Endodermal cell (in vitro differentiated cells): ENCODE data around the gene SGPP1. TPM values are rescaled to one million over a fixed set of nuclear protein-coding genes. Genes with fewer than 3 reads are reported as not detected.
"Not testable (repeated sequence)": the region's sequence is repeated elsewhere in the genome, so short reads cannot be mapped to it uniquely, and the experiment has no call there.

Experiments
- DNase-seq: peaks from one replicate; pipeline ENCODE4 v3.0.0-alpha.2; 2017
- H3K27ac ChIP-seq: 2 replicates; pipeline ENCODE4 v1.5.1; 2013; ENCODE audit warnings: mild to moderate bottlenecking, low read depth, low read length, moderate library complexity
- H3K27me3 ChIP-seq: 2 replicates; pipeline ENCODE4 v1.6.1; 2013; ENCODE audit warnings: mild to moderate bottlenecking, low read length, moderate library complexity; ENCODE audit not compliant: insufficient read depth, control insufficient read depth, poor library complexity, severe bottlenecking
- H3K36me3 ChIP-seq: 2 replicates; pipeline ENCODE4 v1.7.0; 2013; ENCODE audit warnings: mild to moderate bottlenecking, low read length, moderate library complexity; ENCODE audit not compliant: control insufficient read depth, insufficient read depth
- H3K4me1 ChIP-seq: one replicate; pipeline ENCODE4 v1.7.0; 2013; ENCODE audit warnings: low read length; ENCODE audit not compliant: control insufficient read depth, insufficient read depth
- H3K4me3 ChIP-seq: 2 replicates; pipeline ENCODE4 v1.5.1; 2013; ENCODE audit warnings: mild to moderate bottlenecking, low read length, moderate library complexity
- H3K9ac ChIP-seq: 2 replicates; pipeline ENCODE4 v1.6.1; 2013; ENCODE audit warnings: mild to moderate bottlenecking, low read length, moderate library complexity; ENCODE audit not compliant: poor library complexity, severe bottlenecking; ENCODE audit errors: extremely low read depth
- H3K9me3 ChIP-seq: 2 replicates; pipeline ENCODE4 v1.6.1; 2013; ENCODE audit warnings: mild to moderate bottlenecking, low read length, moderate library complexity; ENCODE audit not compliant: control insufficient read depth
- H3K27ac Mint-ChIP-seq: 2 replicates; pipeline ENCODE4 v1.8.0; 2020; ENCODE audit warnings: mixed read lengths
- H3K27me3 Mint-ChIP-seq: 2 replicates; pipeline ENCODE4 v1.8.0; 2021; ENCODE audit warnings: mild to moderate bottlenecking, mixed read lengths; ENCODE audit not compliant: insufficient read depth
- H3K36me3 Mint-ChIP-seq: 2 replicates; pipeline ENCODE4 v1.8.0; 2020; ENCODE audit warnings: low read depth, mixed read lengths
- H3K4me1 Mint-ChIP-seq: 2 replicates; pipeline ENCODE4 v1.8.0; 2020; ENCODE audit warnings: mixed read lengths
- H3K4me3 Mint-ChIP-seq: 2 replicates; pipeline ENCODE4 v1.8.0; 2020; ENCODE audit warnings: mild to moderate bottlenecking, moderate library complexity, mixed read lengths
- H3K9me3 Mint-ChIP-seq: 2 replicates; pipeline ENCODE4 v1.8.0; 2020; ENCODE audit warnings: mild to moderate bottlenecking, mixed read lengths
- CTCF ChIP-seq: fragments of 200-600 bp; sonication (generic); conservative IDR thresholded peaks from 2 replicates; pipeline ENCODE4 v1.5.0; 2021; ENCODE audit warnings: antibody characterized with exemption, mild to moderate bottlenecking
- WGBS, 2 experiments: methylation state at CpG; one replicate each; pipeline versions ENCODE4 v1.1.5 to v1.1.7; 2013; ENCODE audit warnings: missing lambda C conversion rate in 2 of 2, mixed read lengths in 1 of 2; ENCODE audit not compliant: insufficient coverage in 1 of 2, insufficient read length in 1 of 2; 5-methylcytosine and 5-hydroxymethylcytosine counted together
- total RNA-seq, 2 donors: library from RNA; stranded (reverse); fragmentation: NEBNext Ultra II Directional in 1 of 2; extraction: Animal tissue kit (Norgen Biotek cat#: 25700) in 1 of 2; gene quantifications; 2 replicates in 1 of 2; 3 replicates in 1 of 2; pipeline ENCODE4 v1.2.1, GENCODE V29; 2021

Gene SGPP1
- total RNA-seq, 2 donors from 2014 or later = 15.5 to 18.4 TPM

GRCh38 chr14:63759456-63759855 is 31.6 kb upstream of the SGPP1 start:
- no peaks in the 10 kb centered on the region for H3K27me3 Mint-ChIP-seq
- peaks cover 4% of the 10 kb centered on the region for H3K4me1 Mint-ChIP-seq
- no peak overlapping the region for H3K27ac ChIP-seq
- no peak for DNase-seq
- H3K27me3 ChIP-seq = no peaks in the 10 kb centered on the region
- H3K27ac Mint-ChIP-seq = no peak overlapping the region
- no peaks in the 10 kb centered on the region for H3K36me3 Mint-ChIP-seq
- no peaks in the 10 kb centered on the region for H3K9me3 ChIP-seq
- H3K36me3 ChIP-seq = no peaks in the 10 kb centered on the region
- no peak for TF ChIP-seq CTCF
- no peak overlapping the region for H3K4me3 Mint-ChIP-seq
- no peaks in the 10 kb centered on the region for H3K4me1 ChIP-seq
- no peak overlapping the region for H3K9ac ChIP-seq
- 94 to 98% methylated on average over 4 to 5 of the region's 5 CpGs for WGBS, 2 experiments
- no peaks in the 10 kb centered on the region for H3K9me3 Mint-ChIP-seq
- H3K4me3 ChIP-seq = no peak overlapping the region

GRCh38 chr14:63757211-63757610 is 29.3 kb upstream of the SGPP1 start:
- Mint-ChIP-seq H3K27ac (no peak overlapping the region), H3K27me3 (no peaks in the 10 kb centered on the region), H3K4me1 (peaks cover 4% of the 10 kb centered on the region), H3K4me3 (no peak overlapping the region), H3K36me3 (no peaks in the 10 kb centered on the region), H3K9me3 (peaks cover 2% of the 10 kb centered on the region)
- no peaks in the 10 kb centered on the region for H3K4me1 ChIP-seq
- H3K27ac ChIP-seq = no peak overlapping the region
- no peak for DNase-seq
- H3K27me3 ChIP-seq = no peaks in the 10 kb centered on the region
- no peaks in the 10 kb centered on the region for H3K36me3 ChIP-seq
- no peak overlapping the region for H3K4me3 ChIP-seq
- no peak overlapping the region for H3K9ac ChIP-seq
- TF ChIP-seq CTCF = no peak
- no peaks in the 10 kb centered on the region for H3K9me3 ChIP-seq

- Histone ChIP-seq H3K4me3 (no peak overlapping the region), H3K4me1 (no peaks in the 10 kb centered on the region), H3K9ac (no peak overlapping the region), H3K27ac (no peak overlapping the region), H3K27me3 (no peaks in the 10 kb centered on the region), H3K36me3 (no peaks in the 10 kb centered on the region), H3K9me3 (no peaks in the 10 kb centered on the region)
- Mint-ChIP-seq H3K9me3 (peaks cover 8% of the 10 kb centered on the region), H3K4me1 (peaks cover 4% of the 10 kb centered on the region), H3K36me3 (no peaks in the 10 kb centered on the region), H3K4me3 (no peak overlapping the region), H3K27me3 (no peaks in the 10 kb centered on the region), H3K27ac (no peak overlapping the region)
- no peak for DNase-seq
- TF ChIP-seq CTCF = no peak
- WGBS, 2 experiments = 91 to 97% methylated on average over 3 to 5 of the region's 6 CpGs
Measured at GRCh38 chr14:63752449-63753169, 24.7 kb upstream of the SGPP1 start.

GRCh38 chr14:63751076-63751475 is 23.2 kb upstream of the SGPP1 start:
- H3K27me3 Mint-ChIP-seq, H3K27me3 ChIP-seq, H3K36me3 ChIP-seq, H3K36me3 Mint-ChIP-seq, H3K4me3 Mint-ChIP-seq, DNase-seq, H3K27ac Mint-ChIP-seq, H3K9me3 Mint-ChIP-seq, H3K9ac ChIP-seq, H3K27ac ChIP-seq, H3K9me3 ChIP-seq, H3K4me1 ChIP-seq, H3K4me1 Mint-ChIP-seq, H3K4me3 ChIP-seq: not testable (repeated sequence)
- 97% methylated on average over 34 of the region's 39 CpGs; no CpG with 5 or more reads in 1 of the 2 experiments for WGBS, 2 experiments
